Mammary epithelial cell (primary cell): ENCODE data around the gene RPA1.

Source experiments
- CTCF ChIP-seq, 2 donors: IDR thresholded peaks in 1 of 2; conservative IDR thresholded peaks in 1 of 2; 2 replicates each; pipeline ENCODE4 v1.5.1; 2011 to 2012; ENCODE audit warnings: inconsistent platforms in 2 of 2, low read length in 2 of 2, mild to moderate bottlenecking in 2 of 2, control low read depth in 1 of 2, low read depth in 1 of 2; ENCODE audit not compliant: insufficient read depth in 1 of 2; ENCODE audit errors: extremely low read depth in 1 of 2
- EZH2 ChIP-seq: IDR thresholded peaks from 2 replicates; pipeline ENCODE4 v1.6.1; 2012; ENCODE audit warnings: low read length, inconsistent platforms, borderline replicate concordance

- TF ChIP-seq EZH2 (no peak), CTCF (conservative IDR thresholded peaks at IDR 0.05 in 1 of 2, IDR thresholded peaks at IDR 0.05 in 1 of 2; ENCODE audit: extremely low read depth in 1 of 2, insufficient read depth in 1 of 2, low read depth in 1 of 2, low read length in 2 of 2) (no peak)
Measured at GRCh38 chr17:1787301-1787902, 42.4 kb upstream of the RPA1 start.
